HG02610 (cell line): Measurements from ENCODE around the gene PIK3R1.
"Not testable (repeated sequence)": the region's sequence is repeated elsewhere in the genome, so short reads cannot be mapped to it uniquely, and the experiment has no call there.

Source experiments
- ATAC-seq: cut with Tn5 transposase; IDR thresholded peaks from one replicate; pipeline ENCODE4 v1.9.1; 2021; ENCODE audit warnings: mild to moderate bottlenecking, moderate library complexity; ENCODE audit not compliant: unreplicated experiment

Gene PIK3R1

GRCh38 chr5:68192679-68193060, 22.9 kb upstream of the PIK3R1 start:
- ATAC-seq, result no peak

DNA sequence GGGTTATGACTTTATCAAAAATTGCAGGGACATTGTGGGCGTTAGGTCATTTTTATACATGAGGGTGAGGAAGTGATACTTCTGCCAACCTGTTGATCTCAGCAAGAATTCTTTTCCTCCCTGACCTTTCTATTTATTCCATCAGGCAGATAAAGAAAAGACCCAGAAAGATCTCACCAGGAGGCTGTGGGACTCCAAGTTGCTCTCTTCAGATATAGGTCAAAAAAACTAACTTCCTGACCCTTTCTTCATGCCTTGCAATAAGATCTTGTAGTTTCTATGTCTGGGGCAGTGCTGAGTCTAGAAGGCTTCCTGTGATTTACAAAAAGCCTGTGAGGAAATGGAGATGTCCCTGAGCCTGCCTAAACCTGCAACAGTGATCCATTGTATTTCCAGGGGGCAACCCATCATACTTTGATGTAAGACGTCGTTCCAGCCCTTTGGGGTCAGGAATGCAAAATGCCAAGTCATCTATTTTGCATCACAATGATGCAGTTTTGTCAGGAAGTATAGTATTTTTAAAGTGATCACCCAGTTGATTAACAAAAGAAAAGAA, 22.0 kb upstream of the PIK3R1 start:
- ATAC-seq, result no peak

- no peak for ATAC-seq
These were observed 21.2 kb upstream of the PIK3R1 start for GRCh38 chr5:68194386-68194785.

DNA sequence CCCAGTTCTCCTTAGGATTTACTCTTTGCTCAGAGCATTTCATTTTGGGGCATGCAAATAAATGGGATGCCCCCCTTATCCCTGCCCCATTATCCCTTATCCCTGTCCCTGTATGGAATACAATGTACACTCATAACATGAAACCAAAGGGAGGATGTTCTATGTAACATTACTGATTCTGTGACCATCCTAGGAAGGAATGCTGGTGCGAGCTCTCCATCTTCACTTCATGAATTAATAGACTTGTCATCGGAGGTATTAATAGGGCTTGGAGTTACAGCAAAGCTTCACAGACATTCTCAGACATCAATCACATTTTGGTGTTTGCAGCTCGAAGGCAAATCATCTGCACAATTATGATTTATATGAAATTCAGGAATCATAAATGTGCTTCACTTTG, 20.4 kb upstream of the PIK3R1 start:
- ATAC-seq, result no peak

- peak; percentile 93 for ATAC-seq
These were observed 18.7 kb upstream of the PIK3R1 start for GRCh38 chr5:68196876-68197275.

DNA sequence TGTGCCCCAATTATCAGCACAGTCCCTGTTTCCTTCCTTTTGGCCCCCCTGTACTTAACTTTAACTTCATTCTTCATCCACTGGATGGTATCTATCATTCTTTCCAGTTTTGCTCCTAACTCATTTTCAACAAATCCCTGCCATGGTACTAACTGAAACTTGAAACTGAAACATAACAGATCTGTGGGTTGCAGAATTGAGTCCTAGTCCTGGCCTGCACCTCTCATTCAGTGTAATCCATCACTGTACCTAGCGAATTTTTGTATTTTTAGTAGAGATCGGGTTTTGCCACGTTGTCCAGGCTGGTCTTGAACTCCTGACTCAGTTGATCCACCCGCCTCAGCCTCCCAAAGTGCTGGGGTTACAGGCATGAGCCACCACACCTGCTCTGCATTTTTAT, 15.3 kb upstream of the PIK3R1 start:
- ATAC-seq, result peak; percentile 39

DNA sequence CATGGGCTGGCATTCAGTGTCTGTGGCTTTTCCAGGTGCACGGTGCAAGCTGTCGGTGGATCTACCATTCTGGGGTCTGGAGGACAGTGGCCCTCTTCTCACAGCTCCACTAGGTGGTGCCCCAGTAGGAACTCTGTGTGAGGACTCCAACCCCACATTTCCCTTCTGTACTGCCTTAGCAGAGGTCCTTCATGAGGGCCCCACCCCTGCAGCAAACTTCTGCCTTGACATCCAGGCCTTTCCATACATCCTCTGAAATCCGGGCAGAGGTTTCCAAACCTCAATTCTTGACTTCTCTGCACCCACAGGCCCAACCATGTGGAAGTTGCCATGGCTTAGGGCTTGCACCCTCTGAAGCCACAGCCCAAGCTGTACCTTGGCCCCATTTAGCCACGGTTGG, 4.9 kb upstream of the PIK3R1 start:
- not testable (repeated sequence) for ATAC-seq

- peak; percentile 16 for ATAC-seq
These were observed 911 bp upstream of the PIK3R1 start for GRCh38 chr5:68214482-68215207.

DNA sequence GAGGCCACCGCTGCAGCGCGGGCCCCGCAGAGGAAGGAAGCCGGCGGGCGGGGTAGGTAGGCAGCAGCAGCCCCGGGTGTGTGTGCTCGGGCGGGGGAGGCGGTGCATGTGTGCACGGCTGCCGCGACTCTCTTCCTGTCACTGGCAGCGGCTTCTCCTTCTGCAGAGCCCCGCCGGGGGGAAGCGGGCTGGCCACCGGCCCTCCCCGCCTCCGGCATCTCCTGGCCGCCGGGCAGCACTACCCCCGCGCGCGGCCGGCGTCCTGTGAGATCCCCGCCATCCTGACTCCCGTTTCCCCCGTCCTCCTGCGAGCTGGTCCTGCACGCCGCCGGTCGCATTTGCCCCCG, 315 bp downstream of the PIK3R1 start:
- ATAC-seq, result peak; percentile 43

GRCh38 chr5:68216245-68217046, 890 bp downstream of the PIK3R1 start:
- ATAC-seq, result peak; percentile 23

DNA sequence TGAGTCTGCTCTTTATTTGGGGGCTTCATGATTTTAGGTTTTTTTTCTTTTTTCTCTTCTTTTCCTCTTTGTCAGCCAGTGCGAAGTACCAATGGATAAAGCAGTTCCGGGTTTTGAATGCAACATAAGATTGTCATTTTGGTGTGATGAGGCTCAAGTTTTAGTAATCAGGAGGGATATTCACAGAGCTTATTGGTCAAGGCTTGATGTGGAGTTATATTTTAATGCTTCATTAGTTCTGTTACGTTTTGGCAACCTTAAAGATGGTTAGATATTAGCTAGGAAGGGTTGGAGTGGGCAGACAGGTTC, 1.4 kb downstream of the PIK3R1 start:
- no peak for ATAC-seq

GRCh38 chr5:68217528-68217927, 2.0 kb downstream of the PIK3R1 start:
- ATAC-seq, result no peak

DNA sequence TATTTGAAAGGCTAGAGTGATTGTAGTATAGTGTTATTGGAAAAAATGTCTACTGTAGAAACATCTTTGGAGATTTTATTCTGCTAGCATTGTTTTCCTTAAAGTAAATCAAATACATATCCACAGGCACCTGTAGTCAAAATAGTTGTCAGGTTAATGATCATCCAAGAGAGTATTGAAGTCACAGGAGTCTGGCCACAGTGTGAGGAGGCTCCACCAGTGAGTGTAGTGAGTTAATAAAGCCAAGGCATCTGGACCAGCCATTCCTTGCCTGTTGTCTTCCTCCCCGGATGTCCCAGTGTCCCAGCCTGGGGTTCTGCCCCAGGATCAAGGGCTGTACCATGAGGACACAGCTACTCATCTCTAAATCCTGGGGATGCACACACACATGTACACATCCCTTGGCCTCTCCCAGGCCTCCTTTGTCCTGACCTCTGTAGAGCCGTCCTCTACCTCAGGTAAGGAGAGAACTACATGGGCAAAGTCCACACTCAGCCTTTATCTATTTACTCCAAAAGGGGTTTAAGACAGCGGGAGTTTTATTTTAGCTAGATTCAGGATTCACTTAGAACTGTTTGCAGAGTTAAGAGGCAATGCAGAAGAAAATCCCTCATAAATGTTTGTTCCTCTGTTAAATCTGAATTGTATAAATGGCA, 3.7 kb downstream of the PIK3R1 start:
- no peak for ATAC-seq

GRCh38 chr5:68220260-68220659, 4.7 kb downstream of the PIK3R1 start:
- ATAC-seq, result no peak

- ATAC-seq, result no peak
These were observed 5.4 kb downstream of the PIK3R1 start for GRCh38 chr5:68220914-68221313.

- ATAC-seq, result no peak
These were observed 5.9 kb downstream of the PIK3R1 start for GRCh38 chr5:68221488-68221887.

DNA sequence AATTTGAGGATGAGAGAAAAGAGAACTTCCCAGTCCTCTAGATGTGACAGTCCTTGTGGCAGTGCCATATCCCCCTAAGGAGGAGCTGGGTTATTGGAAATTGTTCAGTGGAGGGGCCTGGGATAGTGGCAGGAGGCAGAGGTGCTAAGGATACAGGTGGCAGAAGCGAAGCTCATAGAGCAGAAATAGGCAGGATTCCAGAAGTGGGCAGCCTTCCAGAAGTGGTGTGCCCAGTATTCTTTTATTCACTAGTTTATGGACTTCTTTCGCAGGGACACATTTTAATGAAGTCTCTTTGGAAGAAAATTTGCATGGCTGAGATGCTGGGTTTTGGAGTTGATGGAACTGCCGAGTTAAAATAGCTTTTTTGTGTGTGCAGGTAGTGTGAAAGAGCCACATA, 6.8 kb downstream of the PIK3R1 start:
- no peak for ATAC-seq

DNA sequence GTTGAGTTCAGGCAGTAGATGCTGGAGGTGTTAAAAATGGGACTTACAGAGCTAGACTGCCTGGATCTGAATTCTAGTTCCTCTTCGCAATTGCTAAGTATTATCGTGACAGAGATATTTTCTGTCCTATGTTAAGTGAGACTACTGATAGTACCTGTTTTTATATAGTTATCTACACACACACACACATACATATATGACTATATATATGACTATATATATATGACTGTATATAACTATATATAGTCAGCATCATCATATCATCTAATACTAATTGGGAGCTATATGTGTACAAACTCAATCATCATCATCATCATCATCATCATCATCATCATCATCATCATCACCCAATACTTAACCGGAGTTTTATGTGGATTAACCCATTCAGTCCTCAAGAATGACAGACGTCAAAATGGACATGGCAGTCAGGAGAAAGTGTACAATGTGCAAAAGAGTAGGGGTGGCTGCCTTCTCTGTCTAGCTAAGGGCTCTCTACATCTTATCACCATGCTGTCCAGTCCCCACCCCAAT, 7.3 kb downstream of the PIK3R1 start:
- no peak for ATAC-seq

- no peak for ATAC-seq
These were observed 8.3 kb downstream of the PIK3R1 start for GRCh38 chr5:68223904-68224303.

GRCh38 chr5:68224509-68225187, 9.1 kb downstream of the PIK3R1 start:
- ATAC-seq, result no peak
